K562 (cell line): ENCODE measurements around the gene SAMD11. TPM values are rescaled to one million over a fixed set of nuclear protein-coding genes. Genes with fewer than 3 reads are reported as not detected.

ENCODE experiments used
- CXXC5 ChIP-seq: fragments of 250-450 bp; sonication (Bioruptor Pico); IDR thresholded peaks from 2 replicates; pipeline ENCODE4 v1.8.0; 2022; ENCODE audit warnings: inconsistent platforms, mild to moderate bottlenecking, moderate library complexity
- DIDO1 ChIP-seq: fragments of 450-650 bp; IDR thresholded peaks from 2 replicates; pipeline ENCODE4 v1.6.1; 2016; ENCODE audit warnings: low read depth, missing biosample characterization, missing genetic modification characterization
- DNMT1 ChIP-seq: fragments of 450-650 bp; IDR thresholded peaks from 2 replicates; pipeline ENCODE4 v1.6.1; 2016; ENCODE audit warnings: antibody characterized with exemption, mild to moderate bottlenecking
- ETV1 ChIP-seq: fragments of 450-650 bp; conservative IDR thresholded peaks from 2 replicates; pipeline ENCODE4 v1.6.1; 2016; ENCODE audit warnings: missing genetic modification characterization, control low read depth, low read depth, missing compliant biosample characterization
- HCFC1 ChIP-seq: IDR thresholded peaks from 2 replicates; pipeline ENCODE4 v1.6.1; 2012; ENCODE audit warnings: low read depth, low read length, improper control_type of control experiment
- HEY1 ChIP-seq: fragments of 250-450 bp; sonication (Bioruptor Pico); IDR thresholded peaks from 2 replicates; pipeline ENCODE4 v1.5.0; 2020; ENCODE audit warnings: mild to moderate bottlenecking, moderate library complexity, borderline replicate concordance
- KDM5B ChIP-seq: fragments of 200-600 bp; sonication (generic); IDR thresholded peaks from 2 replicates; pipeline ENCODE4 v1.6.1; 2012; ENCODE audit warnings: low read depth, mild to moderate bottlenecking, moderate library complexity, low read length, control low read depth, inconsistent platforms; ENCODE audit not compliant: insufficient replicate concordance
- LCOR ChIP-seq: sonication (generic); formaldehyde crosslinking; IDR thresholded peaks from 2 replicates; pipeline ENCODE4 v1.8.0; 2022; ENCODE audit warnings: mild to moderate bottlenecking, missing genetic modification reagents
- MAFF ChIP-seq: IDR thresholded peaks from 2 replicates; pipeline ENCODE4 v1.6.1; 2012; ENCODE audit warnings: low read length, improper control_type of control experiment
- MAZ ChIP-seq, 2 experiments: fragments of 450-650 bp in 1 of 2; sonication (generic) in 1 of 2; formaldehyde crosslinking; IDR thresholded peaks in 1 of 2; conservative IDR thresholded peaks in 1 of 2; 2 replicates each; pipeline versions ENCODE4 v1.4.0 to v1.5.0; 2020; ENCODE audit warnings: mild to moderate bottlenecking in 1 of 2, missing genetic modification reagents in 1 of 2
- POLR2G ChIP-seq: fragments of 200-400 bp; formaldehyde crosslinking; IDR thresholded peaks from 2 replicates; pipeline ENCODE4 v1.6.1; 2017; ENCODE audit warnings: low read depth, mild to moderate bottlenecking, antibody characterized with exemption, low read length, moderate library complexity
- RAD21 ChIP-seq, 2 experiments: fragments of 250-450 bp in 1 of 2; fragments of 450-650 bp in 1 of 2; sonication (Bioruptor Pico) in 1 of 2; formaldehyde crosslinking in 1 of 2; IDR thresholded peaks in 1 of 2; conservative IDR thresholded peaks in 1 of 2; 2 replicates each; pipeline versions ENCODE4 v1.4.0 to v1.8.0; 2020 to 2022; ENCODE audit warnings: mild to moderate bottlenecking in 2 of 2, moderate library complexity in 1 of 2
- SIN3B ChIP-seq: fragments of 450-650 bp; IDR thresholded peaks from 2 replicates; pipeline ENCODE4 v1.6.1; 2017; ENCODE audit warnings: low read depth, mild to moderate bottlenecking, moderate library complexity
- SMARCC2 ChIP-seq: fragments of 450-650 bp; IDR thresholded peaks from 2 replicates; pipeline ENCODE4 v1.6.1; 2017; ENCODE audit warnings: antibody characterized with exemption, moderate library complexity, mild to moderate bottlenecking, low read depth
- SNIP1 ChIP-seq: fragments of 450-650 bp; IDR thresholded peaks from 2 replicates; pipeline ENCODE4 v1.7.1; 2017; ENCODE audit warnings: low read depth, mild to moderate bottlenecking
- SRSF7 ChIP-seq: fragments of 200-400 bp; formaldehyde crosslinking; optimal IDR thresholded peaks from 2 replicates; pipeline ENCODE3; 2017; ENCODE audit warnings: mild to moderate bottlenecking, low read depth, low read length
- YBX1 ChIP-seq: fragments of 450-650 bp; IDR thresholded peaks from 2 replicates; pipeline ENCODE4 v1.7.1; 2016; ENCODE audit warnings: mild to moderate bottlenecking
- ZBTB7A ChIP-seq: IDR thresholded peaks from 2 replicates; pipeline ENCODE4 v1.6.1; 2011; ENCODE audit warnings: low read depth, mild to moderate bottlenecking, low read length, moderate library complexity, borderline replicate concordance; ENCODE audit not compliant: control insufficient read depth
- polyA plus RNA-seq, 8 experiments: library from polyadenylated mRNA; depleted of rRNA in 4 of 8; stranded (reverse) in 5 of 8; unstranded in 3 of 8; fragments of >200 nt; fragmentation: Nextera tagmentation in 2 of 8; fragmentation: Illumina TruSeq in 1 of 8; extraction: Ambion mirVana in 2 of 8; extraction: Trizol in 1 of 8; gene quantifications; 2 replicates each; pipeline versions ENCODE4 v1.2.1 to v1.2.3, GENCODE V29; 2011 to 2014; ENCODE audit warnings: inconsistent platforms in 1 of 8, missing spikeins in 1 of 8
- total RNA-seq, 7 experiments: library from RNA; depleted of rRNA in 6 of 7; stranded (reverse); fragments of >200 nt in 6 of 7; fragmentation: Illumina TruSeq in 2 of 7; extraction: Trizol in 2 of 7; gene quantifications; 2 replicates each; pipeline versions ENCODE4 v1.2.1 to v1.2.3, GENCODE V29; 2011 to 2021; ENCODE audit warnings: low replicate concordance in 1 of 7
- TF ChIP-seq, protein P1 (sequence below): fragments of 250-450 bp; sonication (Bioruptor Pico); IDR thresholded peaks from 2 replicates; pipeline ENCODE4 v1.8.0; 2022; ENCODE audit warnings: inconsistent platforms
- TF ChIP-seq, protein P2 (sequence below): fragments of 450-650 bp; formaldehyde crosslinking; IDR thresholded peaks from 2 replicates; pipeline ENCODE4 v1.4.0; 2020; ENCODE audit warnings: mild to moderate bottlenecking, moderate library complexity
- TF ChIP-seq, protein P3 (sequence below): sonication (generic); formaldehyde crosslinking; IDR thresholded peaks from 2 replicates; pipeline ENCODE4 v1.8.0; 2022; ENCODE audit warnings: mild to moderate bottlenecking, missing genetic modification reagents

The SAMD11 gene
- total and polyA plus RNA-seq, 9 of the 15 experiments (the other 6 are each of a cell fraction or from before 2014, with no cell fraction given) = 0.07 to 0.82 (median 0.11) TPM; not detected in 2

DNA sequence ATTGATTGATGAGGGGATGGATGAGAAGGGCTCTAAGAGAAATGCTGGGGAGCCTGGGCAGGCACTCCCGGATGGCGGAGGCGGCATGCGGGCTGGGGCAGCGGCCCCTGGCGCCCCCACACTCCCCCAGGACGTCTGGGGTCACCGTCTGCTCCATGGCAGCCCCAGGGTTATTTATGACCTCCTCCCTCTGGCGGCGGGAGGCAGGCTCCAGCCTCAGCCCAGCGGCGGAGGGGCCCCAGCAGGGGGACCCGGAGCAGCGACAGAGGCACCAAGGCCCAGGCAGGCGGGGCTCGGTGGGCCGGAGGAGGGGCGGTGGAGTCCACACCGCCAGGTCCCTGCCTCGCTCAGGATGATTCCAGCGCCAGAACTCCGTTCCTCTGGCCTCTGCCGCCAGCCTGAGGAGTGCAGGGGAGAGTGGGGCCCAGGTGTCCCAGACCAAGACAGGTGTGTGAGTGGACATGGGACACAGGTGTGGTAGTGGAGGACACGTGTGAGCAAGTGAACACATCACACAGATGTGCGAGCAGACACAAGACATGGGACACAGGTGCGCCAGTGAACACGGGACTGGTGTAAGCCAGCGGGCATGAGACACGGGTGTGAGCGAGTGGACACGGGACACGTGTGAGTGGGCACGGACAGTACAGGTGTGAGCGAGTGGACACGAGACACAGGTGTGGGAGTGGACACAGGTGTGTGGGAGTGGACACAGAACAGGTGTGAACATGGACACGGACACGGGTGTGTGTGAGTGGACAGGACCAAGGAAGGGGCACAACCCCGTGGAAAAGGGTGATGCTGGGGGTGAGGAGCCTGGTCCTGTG lies 2.5 kb upstream of the SAMD11 start (continued):
- TF ChIP-seq MAZ (CRISPR knock-in tag; conservative IDR thresholded peaks at IDR 0.05 in 1 of 2, IDR thresholded peaks at IDR 0.05 in 1 of 2) = peak; percentile 86 to 94
- no peak for TF ChIP-seq SRSF7
- TF ChIP-seq SMARCC2 = no peak
- TF ChIP-seq ZBTB7A = peak; percentile 99
- TF ChIP-seq RAD21 (CRISPR knock-in tag; conservative IDR thresholded peaks at IDR 0.05 in 1 of 2, IDR thresholded peaks at IDR 0.05 in 1 of 2) = peak in 1 of 2 experiments; percentile 42; a peak in 2 of 4 replicates
- TF ChIP-seq SNIP1 = no peak
- TF ChIP-seq DIDO1 (tag) = no peak
- TF ChIP-seq, protein P1, sequence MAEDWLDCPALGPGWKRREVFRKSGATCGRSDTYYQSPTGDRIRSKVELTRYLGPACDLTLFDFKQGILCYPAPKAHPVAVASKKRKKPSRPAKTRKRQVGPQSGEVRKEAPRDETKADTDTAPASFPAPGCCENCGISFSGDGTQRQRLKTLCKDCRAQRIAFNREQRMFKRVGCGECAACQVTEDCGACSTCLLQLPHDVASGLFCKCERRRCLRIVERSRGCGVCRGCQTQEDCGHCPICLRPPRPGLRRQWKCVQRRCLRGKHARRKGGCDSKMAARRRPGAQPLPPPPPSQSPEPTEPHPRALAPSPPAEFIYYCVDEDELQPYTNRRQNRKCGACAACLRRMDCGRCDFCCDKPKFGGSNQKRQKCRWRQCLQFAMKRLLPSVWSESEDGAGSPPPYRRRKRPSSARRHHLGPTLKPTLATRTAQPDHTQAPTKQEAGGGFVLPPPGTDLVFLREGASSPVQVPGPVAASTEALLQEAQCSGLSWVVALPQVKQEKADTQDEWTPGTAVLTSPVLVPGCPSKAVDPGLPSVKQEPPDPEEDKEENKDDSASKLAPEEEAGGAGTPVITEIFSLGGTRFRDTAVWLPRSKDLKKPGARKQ (CRISPR knock-in tag) = no peak
- TF ChIP-seq ETV1 (tag) = peak; percentile 9; the same call in 1 of the 2 replicates
- TF ChIP-seq MAFF = no peak
- TF ChIP-seq, protein P2, sequence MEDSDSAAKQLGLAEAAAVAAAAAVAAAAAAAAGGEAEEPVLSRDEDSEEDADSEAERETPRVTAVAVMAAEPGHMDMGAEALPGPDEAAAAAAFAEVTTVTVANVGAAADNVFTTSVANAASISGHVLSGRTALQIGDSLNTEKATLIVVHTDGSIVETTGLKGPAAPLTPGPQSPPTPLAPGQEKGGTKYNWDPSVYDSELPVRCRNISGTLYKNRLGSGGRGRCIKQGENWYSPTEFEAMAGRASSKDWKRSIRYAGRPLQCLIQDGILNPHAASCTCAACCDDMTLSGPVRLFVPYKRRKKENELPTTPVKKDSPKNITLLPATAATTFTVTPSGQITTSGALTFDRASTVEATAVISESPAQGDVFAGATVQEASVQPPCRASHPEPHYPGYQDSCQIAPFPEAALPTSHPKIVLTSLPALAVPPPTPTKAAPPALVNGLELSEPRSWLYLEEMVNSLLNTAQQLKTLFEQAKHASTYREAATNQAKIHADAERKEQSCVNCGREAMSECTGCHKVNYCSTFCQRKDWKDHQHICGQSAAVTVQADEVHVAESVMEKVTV (CRISPR knock-in tag) = no peak
- peak; percentile 19 for TF ChIP-seq KDM5B
- TF ChIP-seq CXXC5 = peak; percentile 80
- no peak for TF ChIP-seq SIN3B
- TF ChIP-seq YBX1 = no peak
- TF ChIP-seq, protein P3, sequence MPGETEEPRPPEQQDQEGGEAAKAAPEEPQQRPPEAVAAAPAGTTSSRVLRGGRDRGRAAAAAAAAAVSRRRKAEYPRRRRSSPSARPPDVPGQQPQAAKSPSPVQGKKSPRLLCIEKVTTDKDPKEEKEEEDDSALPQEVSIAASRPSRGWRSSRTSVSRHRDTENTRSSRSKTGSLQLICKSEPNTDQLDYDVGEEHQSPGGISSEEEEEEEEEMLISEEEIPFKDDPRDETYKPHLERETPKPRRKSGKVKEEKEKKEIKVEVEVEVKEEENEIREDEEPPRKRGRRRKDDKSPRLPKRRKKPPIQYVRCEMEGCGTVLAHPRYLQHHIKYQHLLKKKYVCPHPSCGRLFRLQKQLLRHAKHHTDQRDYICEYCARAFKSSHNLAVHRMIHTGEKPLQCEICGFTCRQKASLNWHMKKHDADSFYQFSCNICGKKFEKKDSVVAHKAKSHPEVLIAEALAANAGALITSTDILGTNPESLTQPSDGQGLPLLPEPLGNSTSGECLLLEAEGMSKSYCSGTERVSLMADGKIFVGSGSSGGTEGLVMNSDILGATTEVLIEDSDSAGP (CRISPR knock-in tag) = peak; percentile 63; the same call in 1 of the 2 replicates
- 0 out of 2 replicates have a peak, but pooled peaks have one; percentile 21 for TF ChIP-seq LCOR
- 0 out of 2 replicates have a peak, but pooled peaks have one; percentile 19 for TF ChIP-seq POLR2G
- TF ChIP-seq HEY1 (CRISPR knock-in tag) = no peak
- peak; percentile 65 for TF ChIP-seq HCFC1
- no peak for TF ChIP-seq DNMT1
